Stimulated activated CD4-positive, alpha-beta T cell treated with anti-CD3 and anti-CD28 coated beads, Interleukin-4, amount 100 ng/mL, for 48 hours (primary cell): ENCODE data around the gene LAMTOR1.
A peak's percentile ranks its signal among the peaks of the same experiment; 100 is the strongest.
"Not testable (repeated sequence)": the region's sequence is repeated elsewhere in the genome, so short reads cannot be mapped to it uniquely, and the experiment has no call there.

Experiments
- DNase-seq, 2 donors: peaks; one replicate each; pipeline ENCODE4 v3.0.0-alpha.2; 2020; ENCODE audit warnings: low read depth in 2 of 2

Gene LAMTOR1

DNA sequence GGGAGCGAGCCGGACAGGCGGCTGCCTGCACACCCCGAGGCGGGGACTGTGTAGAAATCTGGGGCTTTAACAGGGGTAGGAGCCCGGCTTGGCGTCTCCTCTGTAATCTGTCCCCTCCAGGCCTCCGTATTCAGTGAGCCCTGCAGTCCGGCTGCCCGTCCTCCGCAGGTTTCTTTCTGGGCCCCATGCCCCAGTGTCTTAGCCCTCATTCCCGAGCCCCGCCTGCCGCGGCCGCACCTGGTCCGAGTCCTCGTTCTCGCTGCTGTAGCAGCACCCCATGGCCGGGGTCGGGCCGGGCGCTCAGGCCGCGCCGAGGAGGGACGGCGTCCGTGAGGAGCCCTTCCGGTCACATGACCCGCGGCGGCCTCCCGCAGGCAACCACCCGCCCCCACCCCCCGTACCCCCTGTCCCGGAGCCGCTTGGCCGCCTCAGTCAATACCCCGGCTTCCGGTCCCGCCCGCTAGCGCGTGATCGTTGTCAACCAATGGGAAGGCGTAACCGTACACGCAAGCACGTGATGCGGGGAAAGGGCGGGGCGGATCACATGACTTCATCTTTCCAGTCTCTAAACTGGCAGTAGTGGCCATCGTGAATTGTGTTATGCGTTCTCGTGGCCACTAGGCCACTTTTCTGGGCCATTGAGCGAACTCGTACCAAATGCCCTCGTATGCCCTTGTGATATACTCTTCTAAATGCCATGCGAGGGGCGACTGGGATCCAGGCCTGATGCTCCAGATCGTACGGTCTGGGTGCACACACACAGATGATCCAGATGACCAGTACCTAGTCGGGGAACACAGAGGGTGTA, at the start of gene LAMTOR1:
LAMTOR1 (minus strand) TSS at position 352 of the 808 bp plus-strand sequence; CDS start at position 279, 73 bp downstream.
- DNase-seq = peak; percentile 97 to 98

DNA sequence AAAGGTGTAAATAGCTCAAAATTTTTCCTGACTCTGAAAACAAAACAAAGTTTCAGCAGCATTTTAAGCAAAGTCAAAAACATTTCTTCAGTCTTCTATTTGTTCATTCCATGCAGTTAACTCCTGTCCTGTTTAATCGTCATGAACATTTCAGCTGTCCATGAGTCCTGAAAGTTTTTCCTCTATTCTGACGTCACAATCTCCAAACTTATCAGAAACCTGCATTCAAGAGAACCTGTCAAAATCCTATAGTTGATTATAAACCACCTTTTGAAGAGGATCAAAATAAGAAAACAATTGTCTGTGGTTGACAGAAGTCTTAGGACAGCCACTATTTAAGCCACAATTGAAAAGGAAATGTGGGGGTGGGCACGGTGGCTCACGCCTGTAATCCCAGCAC, 47.8 kb upstream of the LAMTOR1 start:
- no peak for DNase-seq

DNA sequence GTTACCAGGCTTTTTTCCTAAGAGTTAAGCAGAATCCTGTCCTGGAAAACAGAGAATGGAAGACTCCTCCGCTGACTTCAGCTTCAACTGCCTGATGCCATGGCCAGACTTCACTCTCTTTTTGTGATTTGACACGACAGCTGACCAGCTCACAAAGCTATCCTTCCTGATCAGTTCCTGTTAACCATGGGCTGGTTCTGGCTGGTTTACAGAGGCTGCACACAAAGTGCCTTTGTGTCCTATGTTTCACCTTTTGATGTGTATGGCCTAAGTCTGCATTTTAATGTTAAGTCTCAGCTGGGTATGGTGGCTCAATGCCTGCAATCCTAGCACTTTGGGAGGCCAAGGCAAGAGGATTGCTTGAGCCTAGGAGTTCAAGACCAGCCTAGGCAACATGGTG, 43.5 kb upstream of the LAMTOR1 start:
- no peak for DNase-seq

DNA sequence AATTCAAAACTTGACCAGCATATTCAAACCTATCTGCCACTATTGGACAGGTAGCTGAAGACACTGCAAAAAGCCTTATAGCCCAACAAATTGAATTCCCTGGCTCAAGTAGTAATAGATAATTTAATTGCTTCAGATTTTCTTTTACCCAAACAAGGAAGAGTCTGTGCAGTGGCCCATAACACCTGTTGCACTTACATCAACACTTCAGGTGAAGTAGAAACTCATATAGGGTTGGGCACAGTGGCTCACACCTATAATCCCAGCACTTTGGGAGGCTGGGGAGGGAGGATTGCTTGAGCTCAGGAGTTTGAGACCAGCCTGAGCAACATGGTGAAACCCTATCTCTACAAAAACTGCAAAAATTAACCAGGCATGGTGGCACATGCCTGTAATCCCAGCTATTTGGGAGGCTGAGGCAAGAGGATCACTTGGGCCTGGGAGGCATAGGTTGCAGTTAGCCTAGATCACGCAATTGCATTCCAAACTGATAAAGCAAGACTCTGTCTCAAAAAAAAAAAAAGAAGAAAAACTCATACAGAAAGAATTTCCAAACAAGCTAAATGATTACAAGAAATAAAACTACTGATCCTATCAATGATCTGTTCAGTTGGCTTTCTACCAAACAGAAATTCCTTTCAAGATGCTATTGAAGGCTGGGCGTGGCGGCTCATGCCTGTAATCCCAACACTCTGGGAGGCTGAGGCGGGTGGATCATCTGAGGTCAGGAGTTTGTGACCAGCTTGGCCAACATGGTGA, 41.9 kb upstream of the LAMTOR1 start:
- no peak for DNase-seq

DNA sequence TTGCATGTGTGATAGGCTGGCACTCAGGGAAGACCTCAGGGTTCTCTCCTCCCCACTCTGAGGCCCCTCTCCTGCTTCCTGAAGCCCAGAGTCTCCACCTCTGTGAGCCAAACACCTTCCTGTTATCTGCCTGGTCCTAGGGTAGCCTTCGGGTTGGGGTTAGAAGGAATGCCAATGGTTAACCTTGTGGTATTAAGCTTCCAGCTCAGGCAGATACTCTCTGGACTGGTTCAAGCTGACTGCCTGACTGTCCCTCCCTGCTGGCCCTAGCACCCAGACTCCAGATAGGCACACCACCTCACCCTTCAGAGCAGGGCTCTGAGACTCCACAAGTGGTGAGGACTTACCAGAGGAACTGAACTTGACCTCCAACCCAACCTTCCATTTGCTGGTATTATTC, 39.4 kb upstream of the LAMTOR1 start:
- DNase-seq = not testable (repeated sequence)

GRCh38 chr11:72142086-72142485, 39.0 kb upstream of the LAMTOR1 start:
- not testable (repeated sequence) for DNase-seq

DNA sequence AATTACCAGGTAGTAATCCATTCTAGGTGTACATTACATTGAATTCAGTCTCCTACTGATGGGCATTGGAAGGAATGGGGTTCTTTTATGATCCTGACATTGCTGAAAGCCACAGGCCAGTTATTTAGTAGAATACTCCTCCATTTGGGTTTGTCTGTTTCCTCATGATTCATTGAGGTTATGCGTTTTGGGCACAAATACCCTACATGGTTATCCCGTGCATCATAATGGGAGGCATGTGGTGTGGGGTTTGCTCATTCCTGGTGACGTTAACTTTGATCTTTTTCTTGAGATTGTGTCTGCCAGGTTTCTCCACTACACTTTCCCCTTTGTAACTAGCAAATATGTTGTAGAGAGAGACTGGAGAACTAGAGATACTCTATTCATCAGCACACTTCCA, 38.0 kb upstream of the LAMTOR1 start:
- peak in 1 of 2 donors; percentile 31 for DNase-seq

DNA sequence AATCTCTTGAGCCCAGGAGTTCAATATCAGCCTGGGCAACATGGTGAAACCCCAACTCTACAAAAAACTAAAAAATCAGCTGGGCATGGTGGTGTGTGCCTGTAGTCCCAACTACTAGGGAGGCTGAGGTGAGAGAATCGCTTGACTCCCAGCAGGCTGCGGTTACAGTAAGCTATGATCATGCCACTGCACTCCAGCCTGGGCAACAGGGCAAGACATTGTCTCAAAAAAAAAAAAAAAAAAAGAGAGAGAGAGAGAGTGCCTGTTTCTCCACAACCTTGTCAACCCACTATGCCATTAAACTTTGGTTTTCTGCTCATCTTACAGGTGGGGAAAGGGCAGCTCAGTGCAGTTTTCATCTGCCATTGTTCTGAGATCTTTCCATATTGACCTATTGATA, 37.6 kb upstream of the LAMTOR1 start:
- DNase-seq = no peak

- no peak for DNase-seq
Observed at GRCh38 chr11:72139500-72139899, 36.4 kb upstream of the LAMTOR1 start.

DNA sequence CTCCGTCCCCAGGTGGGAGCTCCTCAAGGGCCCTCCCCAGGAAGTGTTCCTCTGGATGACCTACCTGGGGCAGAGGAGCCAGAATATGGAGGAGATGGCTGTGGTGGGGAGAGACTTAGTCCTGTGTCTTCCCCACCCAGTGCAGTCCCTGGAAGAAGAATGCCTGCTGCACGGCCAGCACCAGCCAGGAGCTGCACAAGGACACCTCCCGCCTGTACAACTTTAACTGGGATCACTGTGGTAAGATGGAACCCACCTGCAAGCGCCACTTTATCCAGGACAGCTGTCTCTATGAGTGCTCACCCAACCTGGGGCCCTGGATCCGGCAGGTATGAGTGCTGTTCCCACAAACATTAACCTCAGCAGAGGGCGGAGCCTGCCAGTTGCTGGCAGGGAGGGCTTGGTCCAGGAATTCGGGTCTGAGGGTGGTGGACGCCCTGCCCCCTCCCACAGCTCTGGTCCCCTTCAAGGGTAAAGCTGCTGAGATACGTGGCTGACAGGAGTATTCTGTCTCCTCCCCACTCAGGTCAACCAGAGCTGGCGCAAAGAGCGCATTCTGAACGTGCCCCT, 35.8 kb upstream of the LAMTOR1 start:
- DNase-seq = no peak

DNA sequence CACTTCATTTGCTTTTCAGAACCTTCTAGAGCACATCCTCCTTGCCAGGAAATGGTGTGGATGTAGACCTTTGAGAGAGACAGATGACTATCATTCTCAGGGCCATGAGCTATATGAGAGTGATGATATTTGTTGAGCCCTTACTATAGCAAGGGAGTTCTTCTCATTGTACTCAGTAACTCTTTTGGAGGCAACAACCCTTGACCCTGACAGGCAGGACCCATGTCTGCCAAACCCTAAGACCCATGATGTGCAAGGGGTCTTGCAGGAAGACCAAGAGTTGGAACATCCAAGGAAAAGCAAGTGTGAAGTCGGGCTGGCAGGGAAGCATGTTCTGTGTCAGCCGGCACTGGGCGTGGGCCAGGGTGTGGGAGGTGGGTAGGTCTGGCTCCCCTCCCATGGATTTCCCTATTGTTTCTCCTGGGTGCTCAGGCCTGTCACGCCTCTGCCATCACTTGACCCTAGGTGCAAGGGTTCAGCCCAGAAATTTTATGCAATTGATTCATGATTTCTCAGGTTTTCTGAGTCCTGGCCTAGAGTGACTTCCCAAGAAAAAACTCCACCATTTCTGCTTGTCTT, 33.7 kb upstream of the LAMTOR1 start:
- DNase-seq = no peak

DNA sequence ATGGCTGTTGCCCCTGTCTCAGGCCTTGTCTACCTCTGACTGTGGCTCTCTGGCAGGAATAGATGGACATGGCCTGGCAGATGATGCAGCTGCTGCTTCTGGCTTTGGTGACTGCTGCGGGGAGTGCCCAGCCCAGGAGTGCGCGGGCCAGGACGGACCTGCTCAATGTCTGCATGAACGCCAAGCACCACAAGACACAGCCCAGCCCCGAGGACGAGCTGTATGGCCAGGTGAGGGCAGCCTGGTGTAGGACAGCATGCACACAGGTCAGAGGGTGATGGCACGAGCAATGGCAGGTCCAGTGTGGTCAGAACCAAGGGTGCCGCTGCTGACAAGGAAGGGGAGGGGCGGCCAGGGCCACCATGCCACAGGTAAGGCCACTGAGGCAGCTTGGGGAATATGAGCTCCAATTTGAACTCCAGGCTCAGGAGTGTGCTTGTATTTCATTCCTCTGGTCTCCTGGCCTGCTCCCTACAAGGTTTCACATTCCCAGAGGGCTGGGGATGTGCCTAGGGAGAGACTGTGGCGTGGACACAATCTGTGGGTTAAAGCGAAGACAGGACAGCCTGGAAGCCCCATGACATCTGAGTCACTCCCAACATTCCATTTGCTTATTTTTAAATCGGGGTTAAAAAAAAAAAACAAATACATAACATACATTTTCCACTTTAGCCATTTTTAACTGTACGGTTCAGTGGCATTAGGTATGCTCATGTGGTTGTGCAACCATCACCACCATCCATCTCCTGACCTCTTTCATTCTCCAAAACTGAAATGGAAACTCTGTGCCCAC, 33.0 kb upstream of the LAMTOR1 start:
- DNase-seq = no peak

GRCh38 chr11:72135473-72135872, 32.4 kb upstream of the LAMTOR1 start, which contains the start of gene FOLR3:
Gene FOLR3, plus strand, starts transcription at chr11:72135725. Its CDS starts 228 bp downstream, at chr11:72135953.
- DNase-seq = not testable (repeated sequence)

DNA sequence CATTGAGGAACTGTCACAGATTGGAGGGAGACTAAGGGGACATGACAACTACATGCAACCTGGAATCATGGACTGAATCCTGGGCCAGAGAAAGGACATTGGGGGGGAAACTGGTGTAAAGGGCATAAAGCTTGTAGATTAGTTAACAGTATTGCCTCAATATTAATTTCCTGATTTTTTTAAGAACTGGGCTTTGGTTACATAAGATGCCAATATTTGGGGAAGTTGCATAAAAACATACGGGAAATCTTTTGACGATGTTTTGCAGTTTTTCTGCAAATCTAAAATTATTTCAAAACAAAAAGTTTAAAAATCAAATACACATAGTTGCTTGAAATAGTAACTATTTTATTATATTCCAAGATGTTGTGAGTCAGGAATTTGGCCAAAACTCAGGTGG, 29.5 kb upstream of the LAMTOR1 start:
- no peak for DNase-seq

- DNase-seq = no peak
Observed at GRCh38 chr11:72129381-72129780, 26.3 kb upstream of the LAMTOR1 start.

GRCh38 chr11:72127923-72128322, 24.8 kb upstream of the LAMTOR1 start:
- DNase-seq = no peak

DNA sequence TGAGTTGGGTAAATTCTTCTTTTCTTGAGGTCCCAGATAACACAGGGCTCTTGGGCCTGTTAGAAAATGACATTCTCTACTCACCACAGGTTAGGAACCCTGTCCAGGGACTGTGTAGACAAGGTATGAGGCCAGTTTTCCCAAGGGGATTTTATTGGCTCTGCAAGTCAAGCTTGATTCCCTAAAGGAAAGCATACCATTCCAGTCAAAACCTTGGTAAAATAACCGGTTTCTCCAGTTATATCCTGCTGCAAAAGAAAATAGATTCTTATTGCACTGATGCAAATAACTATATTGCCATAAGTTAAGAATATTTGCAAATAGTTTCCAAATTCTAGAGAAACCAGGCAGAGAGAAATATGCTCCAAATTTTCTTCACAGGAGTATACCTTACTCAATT, 22.9 kb upstream of the LAMTOR1 start:
- no peak for DNase-seq

- no peak for DNase-seq
Observed at GRCh38 chr11:72124046-72124445, 20.9 kb upstream of the LAMTOR1 start.

DNA sequence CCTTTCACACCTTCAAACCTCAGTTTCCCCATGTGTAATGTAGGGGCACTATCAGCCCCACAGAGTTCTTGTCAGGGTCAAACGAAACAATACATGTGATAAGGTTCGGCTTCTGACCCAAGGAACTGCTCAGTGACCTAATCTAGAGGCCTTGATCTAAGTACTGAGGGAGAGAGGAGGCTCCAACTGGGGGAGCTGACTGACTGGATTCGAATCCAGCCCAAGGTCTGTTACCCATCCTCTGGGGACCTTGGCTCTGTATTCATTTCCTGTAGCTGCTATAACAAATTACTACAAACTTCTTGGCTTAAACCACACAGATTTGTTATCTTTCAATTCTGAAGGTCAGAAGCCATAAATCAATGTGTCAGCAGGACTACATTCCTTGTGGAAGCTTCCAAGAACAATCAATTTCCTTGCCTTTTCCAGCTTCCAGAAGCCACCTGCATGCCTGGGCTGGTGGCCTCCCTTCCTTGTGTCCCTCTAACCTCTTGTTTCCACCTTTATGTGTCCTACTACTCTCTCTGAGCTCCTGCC, 20.1 kb upstream of the LAMTOR1 start:
- no peak for DNase-seq

DNA sequence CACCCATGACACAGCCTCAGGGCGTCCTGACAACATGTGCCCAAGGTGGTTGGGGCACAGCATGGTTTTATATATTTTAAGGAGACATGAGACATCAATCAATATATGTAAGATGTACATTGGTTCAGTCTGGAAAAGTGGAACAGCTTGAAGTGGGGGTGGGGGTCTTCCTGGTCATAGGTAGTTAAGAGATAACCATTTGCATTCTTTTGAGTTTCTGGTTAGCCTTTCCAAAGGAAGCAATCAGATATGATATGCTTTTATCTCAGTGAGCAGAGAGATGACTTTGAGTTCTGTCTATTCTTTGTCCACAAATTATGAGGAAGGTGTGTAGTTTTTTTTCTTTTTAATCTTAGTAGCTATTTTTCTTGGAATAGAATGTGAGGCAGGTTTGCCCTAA, 19.5 kb upstream of the LAMTOR1 start:
- DNase-seq = no peak

GRCh38 chr11:72120930-72121329, 17.8 kb upstream of the LAMTOR1 start:
- no peak for DNase-seq
